OCI-LY1 (cell line): ENCODE data around the gene PCNX1.

Source experiments
- EZH2 ChIP-seq: fragments of 200-600 bp; sonication (generic), shearing (Covaris generic); IDR thresholded peaks from 2 replicates; pipeline ENCODE4 v1.8.0; 2017; ENCODE audit warnings: borderline replicate concordance, mixed run types, mild to moderate bottlenecking, antibody characterized with exemption, low read length, moderate library complexity, mixed read lengths
- TF ChIP-seq, protein P1 (sequence below): fragments of 200-600 bp; sonication (generic), shearing (Covaris generic); IDR thresholded peaks from 2 replicates; pipeline ENCODE4 v1.5.1; 2017; ENCODE audit warnings: mild to moderate bottlenecking, antibody characterized with exemption, low read length, moderate library complexity, mixed read lengths

DNA sequence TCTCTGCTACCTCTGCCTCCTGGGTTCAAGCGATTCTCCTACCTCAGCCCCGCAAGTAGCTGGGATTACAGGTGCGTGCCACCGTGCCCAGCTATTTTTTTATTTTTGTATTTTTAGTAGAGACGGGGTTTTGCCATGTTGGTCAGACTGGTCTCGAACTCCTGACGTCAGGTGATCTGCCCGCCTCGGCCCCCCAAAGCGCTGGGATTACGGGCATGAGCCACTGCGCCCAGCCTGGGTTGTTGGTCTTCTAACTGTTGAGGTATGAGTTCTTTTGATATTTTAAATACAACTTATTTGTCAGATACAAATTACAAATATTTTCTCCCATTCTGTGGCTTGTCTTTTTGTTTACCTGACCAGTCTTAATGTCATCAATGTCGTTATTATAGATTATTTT lies 95.9 kb downstream of the PCNX1 start:
- TF ChIP-seq, protein P1, sequence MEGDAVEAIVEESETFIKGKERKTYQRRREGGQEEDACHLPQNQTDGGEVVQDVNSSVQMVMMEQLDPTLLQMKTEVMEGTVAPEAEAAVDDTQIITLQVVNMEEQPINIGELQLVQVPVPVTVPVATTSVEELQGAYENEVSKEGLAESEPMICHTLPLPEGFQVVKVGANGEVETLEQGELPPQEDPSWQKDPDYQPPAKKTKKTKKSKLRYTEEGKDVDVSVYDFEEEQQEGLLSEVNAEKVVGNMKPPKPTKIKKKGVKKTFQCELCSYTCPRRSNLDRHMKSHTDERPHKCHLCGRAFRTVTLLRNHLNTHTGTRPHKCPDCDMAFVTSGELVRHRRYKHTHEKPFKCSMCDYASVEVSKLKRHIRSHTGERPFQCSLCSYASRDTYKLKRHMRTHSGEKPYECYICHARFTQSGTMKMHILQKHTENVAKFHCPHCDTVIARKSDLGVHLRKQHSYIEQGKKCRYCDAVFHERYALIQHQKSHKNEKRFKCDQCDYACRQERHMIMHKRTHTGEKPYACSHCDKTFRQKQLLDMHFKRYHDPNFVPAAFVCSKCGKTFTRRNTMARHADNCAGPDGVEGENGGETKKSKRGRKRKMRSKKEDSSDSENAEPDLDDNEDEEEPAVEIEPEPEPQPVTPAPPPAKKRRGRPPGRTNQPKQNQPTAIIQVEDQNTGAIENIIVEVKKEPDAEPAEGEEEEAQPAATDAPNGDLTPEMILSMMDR: no peak
- no peak for TF ChIP-seq EZH2
